ENCODE data around the gene RASGRF2.

DNA sequence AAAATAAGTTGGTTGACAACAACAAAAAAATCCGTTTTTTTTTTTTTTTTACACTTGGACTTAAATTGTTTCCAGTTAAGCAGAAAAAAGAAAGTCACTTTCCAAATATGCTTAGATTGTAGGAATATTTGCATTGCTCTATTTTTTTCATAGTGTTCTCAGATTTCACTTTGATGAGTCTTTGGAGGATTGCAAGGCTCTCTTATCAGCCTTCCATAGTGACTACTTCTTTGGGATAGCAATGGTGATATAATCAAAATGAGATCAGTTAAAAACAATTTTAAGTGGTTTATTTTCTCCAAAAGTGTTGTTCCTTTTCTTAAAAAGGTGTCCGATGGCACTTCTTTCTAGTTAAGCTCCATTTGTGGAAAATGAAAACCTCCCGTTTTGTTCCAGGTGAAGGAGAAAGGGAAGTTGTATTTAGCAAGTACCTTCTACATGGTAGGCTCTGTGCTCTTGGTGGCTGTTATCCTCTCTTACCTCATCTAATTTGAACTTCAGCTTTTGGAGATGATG lies 3.9 kb downstream of the RASGRF2 start:
- TF ChIP-seq POLR2A (IDR thresholded peaks at IDR 0.05; ENCODE audit: low read length) (no peak), GATA1 (IDR thresholded peaks at IDR 0.05; ENCODE audit: low read depth, low read length) (no peak)
